NCI-H2081 treated with DMSO at 0.1 percent for 48 hours (cell line): ENCODE data around the gene INTS14.

Experiments used
- DNase-seq: peaks from one replicate; lab custom pipeline; 2025; lab: John Stamatoyannopoulos, UW

INTS14 gene

DNA sequence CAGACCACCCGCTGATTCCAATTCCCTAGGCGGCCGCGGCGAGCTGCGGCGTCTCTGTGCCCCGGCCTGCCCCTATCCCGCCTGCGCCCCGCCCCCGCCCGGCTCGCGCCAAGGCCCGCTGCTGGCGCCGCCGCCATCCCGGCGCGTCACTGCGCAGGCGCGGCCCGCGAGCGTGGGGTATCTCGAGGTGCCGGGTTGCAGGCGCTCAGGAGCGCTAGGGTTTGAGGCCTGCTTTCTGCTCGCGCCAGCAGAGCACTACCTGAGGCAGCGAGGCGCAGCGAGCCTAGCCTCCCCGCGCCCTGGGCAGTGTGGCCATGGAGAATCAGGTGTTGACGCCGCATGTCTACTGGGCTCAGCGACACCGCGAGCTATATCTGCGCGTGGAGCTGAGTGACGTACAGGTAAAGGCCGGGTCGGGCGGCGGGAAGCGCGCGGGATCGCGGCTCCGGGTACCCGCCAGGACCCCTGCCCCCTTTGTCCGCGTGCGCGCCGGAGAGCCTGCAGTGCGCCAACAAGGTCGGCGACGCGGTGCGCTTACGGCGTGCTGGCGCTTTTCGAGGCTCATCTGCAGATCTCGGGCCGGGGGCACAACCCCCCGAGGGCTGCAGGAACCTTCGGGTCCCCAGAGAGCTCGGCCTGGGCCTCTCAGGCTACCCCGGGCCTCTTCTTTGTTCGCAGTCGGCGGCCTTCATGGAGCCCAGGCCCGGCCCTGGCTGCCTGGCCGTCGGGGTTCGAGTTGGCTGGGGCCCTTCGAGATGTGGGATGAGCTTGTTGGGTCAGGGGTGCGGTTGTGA is 80.4 kb downstream of the INTS14 start, which contains the start of gene HACD3:
Gene HACD3, plus strand, starts transcription at position 146 of the 794 bp plus-strand sequence. Its CDS starts 169 bp downstream, at position 315.
- DNase-seq = peak; percentile 46

DNA sequence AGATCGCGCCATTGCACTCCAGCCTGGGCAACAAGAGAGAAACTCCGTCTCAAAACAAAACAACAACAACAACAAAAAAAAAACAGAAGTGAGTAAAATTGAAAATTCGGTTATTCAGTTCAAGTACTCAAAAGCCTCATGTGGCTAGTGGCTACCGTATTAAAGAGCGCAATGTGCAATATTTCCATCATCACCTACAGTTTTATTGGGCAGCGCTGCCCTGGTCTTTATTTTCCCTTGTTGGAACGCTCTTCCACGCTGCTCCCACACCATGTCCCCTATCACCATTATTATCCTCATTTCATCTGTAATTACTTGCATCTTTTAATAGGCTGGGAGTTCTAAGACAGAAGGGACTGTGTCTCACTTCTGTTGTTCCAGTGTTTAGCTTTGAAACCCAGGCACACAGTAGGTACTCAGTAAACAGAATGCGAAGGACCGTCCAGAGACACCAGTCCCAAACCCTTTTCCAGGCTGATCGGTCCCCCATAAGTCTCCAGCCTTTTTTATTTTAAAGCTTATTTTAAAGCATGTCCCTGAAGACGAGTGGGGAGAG is 81.1 kb downstream of the INTS14 start:
- DNase-seq = no peak
